Panc1 (cell line): ENCODE data around the gene SPEG. TPM values are rescaled to one million over a fixed set of nuclear protein-coding genes. Genes with fewer than 3 reads are reported as not detected.

Experiments used
- ATAC-seq: fragments of 200-7000 bp; cut with Tn5 transposase; 2 replicates; pipeline ENCODE4 v1.9.1; 2020; ENCODE audit warnings: mild to moderate bottlenecking, moderate library complexity
- BruUV-seq: library from RNA; stranded (reverse); fragments of 400-500 nt; replicated peaks from 2 replicates; lab custom pipeline; 2021; lab: Mats Ljungman, UMichigan
- CTCF ChIA-PET: fragments of 300-600 bp; sonication (Branson Sonifier 250); formaldehyde crosslinking; loops from one replicate; lab custom pipeline; 2022; ENCODE audit warnings: antibody characterized with exemption; lab: Charles Lee
- POLR2A ChIA-PET: fragments of 300-600 bp; sonication (Branson Sonifier 250); formaldehyde crosslinking; loops from one replicate; lab custom pipeline; 2022; ENCODE audit warnings: antibody characterized with exemption; lab: Charles Lee
- DNase-seq: peaks from one replicate; pipeline ENCODE4 v3.0.0-alpha.2; 2010; ENCODE audit warnings: low read depth, low spot score
- H3K27ac ChIP-seq: 2 replicates; pipeline ENCODE4 v1.5.1; 2011; ENCODE audit warnings: mild to moderate bottlenecking, low read length, inconsistent platforms
- H3K27me3 ChIP-seq: fragments of 200-500 bp; sonication (Bioruptor generic); 2 replicates; pipeline ENCODE4 v1.6.0; 2014; ENCODE audit warnings: low read length, inconsistent platforms; ENCODE audit not compliant: control insufficient read depth, insufficient read depth
- H3K36me3 ChIP-seq: fragments of 200-500 bp; sonication (Bioruptor generic); 2 replicates; pipeline ENCODE4 v1.5.1; 2014; ENCODE audit warnings: inconsistent platforms, mild to moderate bottlenecking, low read length, moderate library complexity; ENCODE audit not compliant: control insufficient read depth, insufficient read depth
- H3K4me1 ChIP-seq: 2 replicates; pipeline ENCODE4 v1.5.1; 2011; ENCODE audit warnings: inconsistent platforms, mild to moderate bottlenecking, low read length, moderate library complexity; ENCODE audit not compliant: control insufficient read depth, insufficient read depth
- H3K4me3 ChIP-seq, 2 experiments: 2 replicates each; pipeline ENCODE4 v1.5.1; 2011 to 2012; ENCODE audit warnings: low read depth in 2 of 2, low read length in 2 of 2, mild to moderate bottlenecking in 2 of 2, inconsistent platforms in 1 of 2, moderate library complexity in 1 of 2
- H3K9me3 ChIP-seq: fragments of 200-500 bp; sonication (Bioruptor generic); 2 replicates; pipeline ENCODE4 v1.5.1; 2014; ENCODE audit warnings: low read depth, mild to moderate bottlenecking, inconsistent platforms, low read length, moderate library complexity; ENCODE audit not compliant: control insufficient read depth, insufficient read depth
- CTCF ChIP-seq: fragments of 450-650 bp; IDR thresholded peaks from 2 replicates; pipeline ENCODE4 v1.5.1; 2017; ENCODE audit warnings: mild to moderate bottlenecking
- POLR2AphosphoS5 ChIP-seq: IDR thresholded peaks from 2 replicates; pipeline ENCODE4 v1.6.1; 2012; ENCODE audit warnings: mild to moderate bottlenecking, low read depth, low read length, moderate library complexity
- REST ChIP-seq, 2 experiments: IDR thresholded peaks; 2 replicates each; pipeline ENCODE4 v1.6.1; 2011 to 2012; ENCODE audit warnings: low read depth in 2 of 2, control low read depth in 1 of 2, low read length in 1 of 2, mild to moderate bottlenecking in 1 of 2, moderate library complexity in 1 of 2; ENCODE audit not compliant: insufficient read depth in 1 of 2
- SIN3A ChIP-seq: IDR thresholded peaks from 2 replicates; pipeline ENCODE4 v1.6.1; 2012; ENCODE audit warnings: low read depth, mild to moderate bottlenecking, low read length, moderate library complexity, borderline replicate concordance; ENCODE audit not compliant: insufficient read depth
- TCF7L2 ChIP-seq: IDR thresholded peaks from 2 replicates; pipeline ENCODE4 v1.6.1; 2011; ENCODE audit warnings: mild to moderate bottlenecking, low read depth, low read length, inconsistent platforms
- in situ Hi-C: cut with HindIII; loops from 2 replicates; pipeline ENCODE4 v1.10.0; 2016; ENCODE audit warnings: low sequenced_read_pairs, low pct_unique_long_range_greater_than_20kb
- intact Hi-C: fragments of 100-400 bp; cut with micrococcal nuclease; formaldehyde crosslinking; loops from one replicate; pipeline ENCODE4 v1.10.0; 2022; ENCODE audit not compliant: unreplicated experiment
- total RNA-seq: library from RNA; stranded (reverse); gene quantifications from one replicate; pipeline ENCODE4 v1.2.1, GENCODE V29; 2021; ENCODE audit not compliant: unreplicated experiment

SPEG gene
- total RNA-seq, 1 experiment from 2014 or later = 3.4 TPM

GRCh38 chr2:219457784-219458369, 23.2 kb downstream of the SPEG start:
- no peaks in the 10 kb centered on the region for H3K9me3 ChIP-seq
- H3K27ac ChIP-seq = no peak overlapping the region
- ATAC-seq = no peak; the same call in 1 of the 2 replicates
- no peak for DNase-seq
- ChIA-PET CTCF (interaction anchor here (0.5 to 0.6 kb wide), 2 partner anchors 46 to 1200 kb away, joined by 3 to 10 read pairs; no protein-coding TSS in a partner anchor), POLR2A (no interaction called here)
- intact Hi-C loops = no loop called here
- H3K4me3 ChIP-seq = no peak overlapping the region
- TF ChIP-seq POLR2AphosphoS5 = no peak
- no peak for TF ChIP-seq SIN3A
- no peak for TF ChIP-seq REST (IDR thresholded peaks at IDR 0.05; ENCODE audit: insufficient read depth in 1 of 2, low read depth in 2 of 2, low read length in 1 of 2)
- TF ChIP-seq CTCF = no peak
- no peak for TF ChIP-seq TCF7L2
- in situ Hi-C loops = no loop called here
- H3K4me1 ChIP-seq = peaks cover 10% of the 10 kb centered on the region; the same call in 1 of the 2 replicates
- no peaks in the 10 kb centered on the region for H3K36me3 ChIP-seq
- H3K27me3 ChIP-seq = no peaks in the 10 kb centered on the region
- BruUV-seq = no TSS peak

- Histone ChIP-seq H3K4me3 (no peak overlapping the region), H3K27me3 (no peaks in the 10 kb centered on the region), H3K4me1 (peaks cover 3% of the 10 kb centered on the region; the same call in 1 of the 2 replicates), H3K9me3 (no peaks in the 10 kb centered on the region), H3K27ac (no peak overlapping the region), H3K36me3 (no peaks in the 10 kb centered on the region)
- intact Hi-C loops (no loop called here), in situ Hi-C loops (no loop called here)
- DNase-seq (no peak), ATAC-seq (no peak)
- CTCF ChIA-PET = interaction anchor here (0.5 to 1.0 kb wide), 4 partner anchors 51 to 142 kb away, joined by 3 to 13 read pairs (median 5); no protein-coding TSS in a partner anchor
- TF ChIP-seq REST (IDR thresholded peaks at IDR 0.05; ENCODE audit: insufficient read depth in 1 of 2, low read depth in 2 of 2, low read length in 1 of 2) (no peak), TCF7L2 (no peak), SIN3A (no peak), POLR2AphosphoS5 (no peak), CTCF (no peak)
- POLR2A ChIA-PET = no interaction called here
- BruUV-seq = no TSS peak
Measured at GRCh38 chr2:219458996-219459395, 24.4 kb downstream of the SPEG start.
